Astrocyte of the spinal cord (primary cell): ENCODE measurements around the gene ZBTB20.

Experiments used
- DNase-seq: peaks from one replicate; pipeline ENCODE4 v3.0.0; 2011; ENCODE audit warnings: low read depth, low spot score
- H3K4me3 ChIP-seq: 2 replicates; pipeline ENCODE4 v1.5.1; 2011; ENCODE audit warnings: low read depth, mild to moderate bottlenecking, low read length, moderate library complexity
- CTCF ChIP-seq: IDR thresholded peaks from 2 replicates; pipeline ENCODE4 v1.5.1; 2012; ENCODE audit warnings: low read depth, mild to moderate bottlenecking, low read length, inconsistent platforms
- in situ Hi-C: cut with HindIII; loops from 2 replicates; pipeline ENCODE4 v1.10.0; 2017; ENCODE audit warnings: low sequenced_read_pairs

ZBTB20 gene

GRCh38 chr3:114666623-114667022 lies 480.5 kb downstream of the ZBTB20 start:
- DNase-seq: no peak
- in situ Hi-C loops: no loop called here
- TF ChIP-seq CTCF: no peak
- H3K4me3 ChIP-seq: no peak overlapping the region

- TF ChIP-seq CTCF: no peak
- in situ Hi-C loops: no loop called here
- DNase-seq: no peak
- no peak overlapping the region for H3K4me3 ChIP-seq
Observed at GRCh38 chr3:114664006-114664405, 483.1 kb downstream of the ZBTB20 start.

- DNase-seq: no peak
- in situ Hi-C loops: no loop called here
- TF ChIP-seq CTCF: no peak
Observed at GRCh38 chr3:114660808-114661207, 486.3 kb downstream of the ZBTB20 start.

GRCh38 chr3:114660124-114660523 lies 487.0 kb downstream of the ZBTB20 start:
- in situ Hi-C loops: no loop called here
- H3K4me3 ChIP-seq: no peak overlapping the region
- peak; percentile 92 for DNase-seq
- TF ChIP-seq CTCF: no peak

More at GRCh38 chr3:114660808-114661207, 486.3 kb downstream of the ZBTB20 start:
- H3K4me3 ChIP-seq: no peak overlapping the region

GRCh38 chr3:114659109-114660061 lies 487.7 kb downstream of the ZBTB20 start:
- TF ChIP-seq CTCF: no peak
- peak; percentile 23 for DNase-seq
- H3K4me3 ChIP-seq: no peak overlapping the region
- in situ Hi-C loops: no loop called here

- no peak for TF ChIP-seq CTCF
- H3K4me3 ChIP-seq: no peak overlapping the region
- DNase-seq: no peak
- in situ Hi-C loops: no loop called here
Observed at GRCh38 chr3:114651555-114651954, 495.5 kb downstream of the ZBTB20 start.
